ENCODE measurements around the gene LRRN2. TPM values are rescaled to one million over a fixed set of nuclear protein-coding genes. Genes with fewer than 3 reads are reported as not detected.
A peak's percentile ranks its signal among the peaks of the same experiment; 100 is the strongest.

The LRRN2 gene
- total and polyA plus RNA-seq, 2 experiments from 2014 or later = 0.74 to 2.6 TPM

GRCh38 chr1:204706838-204707509 is 21.4 kb upstream of the LRRN2 start (continued):
- TF ChIP-seq ZNF331 (CRISPR knock-in tag; IDR thresholded peaks at IDR 0.05; ENCODE audit: low read depth) (no peak), CREB1 (CRISPR knock-in tag; IDR thresholded peaks at IDR 0.05; ENCODE audit: low read depth) (peak; percentile 50; the same call in 1 of the 2 replicates), CTCF (conservative IDR thresholded peaks at IDR 0.05; ENCODE audit: low read depth in 2 of 2) (no peak)

GRCh38 chr1:204705888-204706837 is 20.6 kb upstream of the LRRN2 start:
- H3K36me3 ChIP-seq (ENCODE audit: insufficient read depth) = no peaks in the 10 kb centered on the region
- peaks cover 14% of the 10 kb centered on the region for H3F3A ChIP-seq (replicated peaks; ENCODE audit: low read depth)
- Mint-ChIP-seq H3K27me3 (ENCODE audit: insufficient read depth, low read depth, poor library complexity) (peaks cover 53% of the 10 kb centered on the region), H3K4me1 (peaks cover 56% of the 10 kb centered on the region), H3K27ac (no peak overlapping the region), H3K9me3 (no peaks in the 10 kb centered on the region; the same call in 2 of the 3 replicates), H3K36me3 (ENCODE audit: low read depth) (no peaks in the 10 kb centered on the region), H3K4me3 (peak overlapping the region; percentile 9; the same call in 1 of the 3 replicates)
- H3K4me1 ChIP-seq (ENCODE audit: insufficient read depth) = peaks cover 46% of the 10 kb centered on the region
- H3K4me2 ChIP-seq = peak overlapping the region; percentile 74
- ATAC-seq (no peak), DNase-seq (ENCODE audit: low spot score) (peak; percentile 32)
- peak overlapping the region; percentile 69 for H2AFZ ChIP-seq
- H4K20me1 ChIP-seq (replicated peaks; ENCODE audit: insufficient read depth) = no peaks in the 10 kb centered on the region
- peak overlapping the region; percentile 2; the same call in 1 of the 2 replicates for H3K4me3 ChIP-seq
- H3K27ac ChIP-seq (ENCODE audit: low read depth) = no peak overlapping the region
- 0 out of 2 replicates have a peak, but pooled peaks cover 3% of the 10 kb centered on the region for H3K9me2 ChIP-seq (ENCODE audit: insufficient read depth)
- peaks cover 52% of the 10 kb centered on the region for H3K27me3 ChIP-seq (ENCODE audit: insufficient read depth)
- TF ChIP-seq EZH2 (IDR thresholded peaks at IDR 0.05; ENCODE audit: low read depth, unreplicated experiment) (no peak), ZNF114 (CRISPR knock-in tag; IDR thresholded peaks at IDR 0.05) (no peak), STAT1 (IDR thresholded peaks at IDR 0.05; ENCODE audit: unreplicated experiment) (no peak), EZH2phosphoT487 (IDR thresholded peaks at IDR 0.05; ENCODE audit: unreplicated experiment) (no peak), CREB1 (CRISPR knock-in tag; IDR thresholded peaks at IDR 0.05; ENCODE audit: low read depth) (no peak)
- H3K79me2 ChIP-seq (replicated peaks; ENCODE audit: insufficient read depth) = no peaks in the 10 kb centered on the region

DNA sequence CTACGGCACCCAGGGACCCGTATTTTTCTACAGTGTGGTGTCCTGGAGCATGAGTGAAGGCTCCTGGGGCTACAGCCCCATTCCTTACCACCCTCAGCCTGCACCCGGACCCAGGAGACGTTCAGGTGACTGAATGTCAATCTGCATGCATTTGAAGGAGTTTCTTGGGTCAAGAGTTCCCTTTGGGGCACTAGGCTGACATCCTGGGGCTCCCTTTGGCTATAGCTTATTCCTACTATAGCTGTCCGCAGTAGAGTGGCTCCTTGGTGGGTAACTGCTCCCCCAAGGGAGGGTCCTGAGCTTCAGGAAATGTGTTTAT is 19.9 kb upstream of the LRRN2 start:
- Mint-ChIP-seq H3K4me3 (no peak overlapping the region), H3K9me3 (no peaks in the 10 kb centered on the region; the same call in 2 of the 3 replicates), H3K27ac (no peak overlapping the region), H3K27me3 (ENCODE audit: insufficient read depth, low read depth, poor library complexity) (peaks cover 46% of the 10 kb centered on the region), H3K36me3 (ENCODE audit: low read depth) (no peaks in the 10 kb centered on the region), H3K4me1 (peaks cover 49% of the 10 kb centered on the region)
- peaks cover 43% of the 10 kb centered on the region for H3K4me1 ChIP-seq (ENCODE audit: insufficient read depth)
- H3K27ac ChIP-seq (ENCODE audit: low read depth) = no peak overlapping the region
- H3K36me3 ChIP-seq (ENCODE audit: insufficient read depth) = no peaks in the 10 kb centered on the region
- H4K20me1 ChIP-seq (replicated peaks; ENCODE audit: insufficient read depth) = no peaks in the 10 kb centered on the region
- ATAC-seq (no peak), DNase-seq (ENCODE audit: low spot score) (no peak)
- no peak overlapping the region for H3K4me2 ChIP-seq
- no peak overlapping the region for H2AFZ ChIP-seq
- no peak overlapping the region for H3K4me3 ChIP-seq
- 0 out of 2 replicates have a peak, but pooled peaks cover 12% of the 10 kb centered on the region for H3F3A ChIP-seq (replicated peaks; ENCODE audit: low read depth)
- H3K9me2 ChIP-seq (ENCODE audit: insufficient read depth) = 0 out of 2 replicates have a peak, but pooled peaks cover 3% of the 10 kb centered on the region
- peaks cover 51% of the 10 kb centered on the region for H3K27me3 ChIP-seq (ENCODE audit: insufficient read depth)
- no peaks in the 10 kb centered on the region for H3K79me2 ChIP-seq (replicated peaks; ENCODE audit: insufficient read depth)
- TF ChIP-seq EZH2phosphoT487 (IDR thresholded peaks at IDR 0.05; ENCODE audit: unreplicated experiment) (no peak), ZNF462 (CRISPR knock-in tag; IDR thresholded peaks at IDR 0.05) (no peak), STAT1 (IDR thresholded peaks at IDR 0.05; ENCODE audit: unreplicated experiment) (no peak), ZNF331 (CRISPR knock-in tag; IDR thresholded peaks at IDR 0.05; ENCODE audit: low read depth) (no peak), CREB1 (CRISPR knock-in tag; IDR thresholded peaks at IDR 0.05; ENCODE audit: low read depth) (no peak), JUNB (IDR thresholded peaks at IDR 0.05; ENCODE audit: unreplicated experiment) (no peak)

All from GM23338 (cell line).